Activated naive CD8-positive, alpha-beta T cell treated with anti-CD3 and anti-CD28 coated beads for 36 hours (primary cell): Measurements from ENCODE around the gene DENND2A. TPM values are rescaled to one million over a fixed set of nuclear protein-coding genes. Genes with fewer than 3 reads are reported as not detected.
"Not testable (repeated sequence)": the region's sequence is repeated elsewhere in the genome, so short reads cannot be mapped to it uniquely, and the experiment has no call there.

Experiments used
- DNase-seq: peaks from one replicate; pipeline ENCODE4 v3.0.0; 2021
- H3K27ac Mint-ChIP-seq: one replicate; pipeline ENCODE4 v1.8.0; 2022; ENCODE audit warnings: mild to moderate bottlenecking, moderate library complexity, mixed read lengths
- H3K27me3 Mint-ChIP-seq: one replicate; pipeline ENCODE4 v1.8.0; 2022; ENCODE audit warnings: mild to moderate bottlenecking, mixed read lengths
- H3K36me3 Mint-ChIP-seq: one replicate; pipeline ENCODE4 v1.8.0; 2021; ENCODE audit warnings: mild to moderate bottlenecking, mixed read lengths
- H3K4me1 Mint-ChIP-seq: one replicate; pipeline ENCODE4 v1.8.0; 2021; ENCODE audit warnings: mixed read lengths
- H3K4me3 Mint-ChIP-seq: one replicate; pipeline ENCODE4 v1.8.0; 2022; ENCODE audit warnings: mild to moderate bottlenecking, moderate library complexity, mixed read lengths
- H3K9me3 Mint-ChIP-seq: one replicate; pipeline ENCODE4 v1.8.0; 2022; ENCODE audit warnings: mixed read lengths
- total RNA-seq, 2 experiments: library from RNA; stranded (reverse); gene quantifications; one replicate each; pipeline ENCODE4 v1.2.3, GENCODE V29; 2021

Gene DENND2A
- total RNA-seq, 2 experiments from 2014 or later = not detected

- peaks cover 27% of the 10 kb centered on the region for H3K4me1 Mint-ChIP-seq
- no peak overlapping the region for H3K4me3 Mint-ChIP-seq
- no peak for DNase-seq
- H3K27ac Mint-ChIP-seq = no peak overlapping the region
- H3K36me3 Mint-ChIP-seq = peaks cover 29% of the 10 kb centered on the region
- H3K9me3 Mint-ChIP-seq = no peaks in the 10 kb centered on the region
- H3K27me3 Mint-ChIP-seq = no peaks in the 10 kb centered on the region
Measured at GRCh38 chr7:140676306-140676705, 35.7 kb upstream of the DENND2A start.

GRCh38 chr7:140675726-140676125 lies 35.1 kb upstream of the DENND2A start:
- Mint-ChIP-seq H3K4me1 (peaks cover 27% of the 10 kb centered on the region), H3K27me3 (no peaks in the 10 kb centered on the region), H3K36me3 (peaks cover 25% of the 10 kb centered on the region), H3K4me3 (no peak overlapping the region), H3K27ac (no peak overlapping the region), H3K9me3 (no peaks in the 10 kb centered on the region)
- no peak for DNase-seq

GRCh38 chr7:140674899-140675701 lies 34.5 kb upstream of the DENND2A start:
- no peaks in the 10 kb centered on the region for H3K9me3 Mint-ChIP-seq
- H3K4me3 Mint-ChIP-seq = peak overlapping the region; percentile 89
- peaks cover 27% of the 10 kb centered on the region for H3K4me1 Mint-ChIP-seq
- H3K36me3 Mint-ChIP-seq = peaks cover 22% of the 10 kb centered on the region
- no peaks in the 10 kb centered on the region for H3K27me3 Mint-ChIP-seq
- H3K27ac Mint-ChIP-seq = peak overlapping the region; percentile 26
- DNase-seq = no peak

- Mint-ChIP-seq H3K27ac (no peak overlapping the region), H3K27me3 (no peaks in the 10 kb centered on the region), H3K9me3 (no peaks in the 10 kb centered on the region), H3K36me3 (peaks cover 20% of the 10 kb centered on the region), H3K4me3 (peak overlapping the region; percentile 89), H3K4me1 (peaks cover 27% of the 10 kb centered on the region)
- DNase-seq = no peak
Measured at GRCh38 chr7:140674356-140674800, 33.8 kb upstream of the DENND2A start.

GRCh38 chr7:140673774-140674155 lies 33.2 kb upstream of the DENND2A start:
- H3K27me3 Mint-ChIP-seq = no peaks in the 10 kb centered on the region
- H3K4me1 Mint-ChIP-seq = peaks cover 27% of the 10 kb centered on the region
- DNase-seq = no peak
- H3K36me3 Mint-ChIP-seq = peaks cover 14% of the 10 kb centered on the region
- H3K27ac Mint-ChIP-seq = peak overlapping the region; percentile 76
- H3K9me3 Mint-ChIP-seq = no peaks in the 10 kb centered on the region
- H3K4me3 Mint-ChIP-seq = peak overlapping the region; percentile 89

GRCh38 chr7:140673063-140673773 lies 32.6 kb upstream of the DENND2A start:
- Mint-ChIP-seq H3K9me3 (no peaks in the 10 kb centered on the region), H3K27me3 (no peaks in the 10 kb centered on the region), H3K4me1 (peaks cover 27% of the 10 kb centered on the region), H3K4me3 (peak overlapping the region; percentile 89), H3K36me3 (peaks cover 10% of the 10 kb centered on the region), H3K27ac (peak overlapping the region; percentile 76)
- DNase-seq = peak; percentile 63

- H3K27me3 Mint-ChIP-seq = no peaks in the 10 kb centered on the region
- H3K27ac Mint-ChIP-seq = peak within 1 kb of the TSS; percentile 76
- peak within 1 kb of the TSS; percentile 89 for H3K4me3 Mint-ChIP-seq
- DNase-seq = peak; percentile 65
- peaks cover 10% of the 10 kb centered on the region for H3K36me3 Mint-ChIP-seq
- no peaks in the 10 kb centered on the region for H3K9me3 Mint-ChIP-seq
- peaks cover 27% of the 10 kb centered on the region for H3K4me1 Mint-ChIP-seq
Measured at GRCh38 chr7:140672382-140673062, 31.9 kb upstream of the DENND2A start, which contains the start of gene ADCK2. Gene ADCK2 (plus strand): TSS chr7:140672945. CDS start chr7:140673331, 386 bp downstream.

GRCh38 chr7:140671966-140672365 lies 31.4 kb upstream of the DENND2A start:
- Mint-ChIP-seq H3K4me3 (peak overlapping the region; percentile 74), H3K27me3 (no peaks in the 10 kb centered on the region), H3K9me3 (no peaks in the 10 kb centered on the region), H3K36me3 (peaks cover 10% of the 10 kb centered on the region), H3K4me1 (peaks cover 27% of the 10 kb centered on the region), H3K27ac (peak overlapping the region; percentile 76)
- no peak for DNase-seq

GRCh38 chr7:140670343-140670935 lies 29.8 kb upstream of the DENND2A start:
- Mint-ChIP-seq H3K4me3 (no peak overlapping the region), H3K27me3 (no peaks in the 10 kb centered on the region), H3K9me3 (no peaks in the 10 kb centered on the region), H3K4me1 (peaks cover 21% of the 10 kb centered on the region), H3K36me3 (peaks cover 4% of the 10 kb centered on the region), H3K27ac (no peak overlapping the region)
- DNase-seq = no peak

GRCh38 chr7:140669862-140670261 lies 29.2 kb upstream of the DENND2A start:
- not testable (repeated sequence) for DNase-seq, H3K36me3 Mint-ChIP-seq, H3K27ac Mint-ChIP-seq, H3K27me3 Mint-ChIP-seq, H3K9me3 Mint-ChIP-seq, H3K4me3 Mint-ChIP-seq
- H3K4me1 Mint-ChIP-seq = peaks cover 17% of the 10 kb centered on the region

- Mint-ChIP-seq H3K27ac (no peak overlapping the region), H3K4me1 (peaks cover 13% of the 10 kb centered on the region), H3K36me3 (no peaks in the 10 kb centered on the region), H3K4me3 (no peak overlapping the region), H3K9me3 (no peaks in the 10 kb centered on the region), H3K27me3 (no peaks in the 10 kb centered on the region)
- DNase-seq = no peak
Measured at GRCh38 chr7:140669352-140669751, 28.7 kb upstream of the DENND2A start.

GRCh38 chr7:140668641-140669040 lies 28.0 kb upstream of the DENND2A start:
- peaks cover 7% of the 10 kb centered on the region for H3K4me1 Mint-ChIP-seq
- no peak for DNase-seq
- no peak overlapping the region for H3K27ac Mint-ChIP-seq
- no peaks in the 10 kb centered on the region for H3K27me3 Mint-ChIP-seq
- H3K9me3 Mint-ChIP-seq = no peaks in the 10 kb centered on the region
- H3K36me3 Mint-ChIP-seq = no peaks in the 10 kb centered on the region
- H3K4me3 Mint-ChIP-seq = no peak overlapping the region

GRCh38 chr7:140667476-140667875 lies 26.9 kb upstream of the DENND2A start:
- H3K4me3 Mint-ChIP-seq = no peak overlapping the region
- peaks cover 5% of the 10 kb centered on the region for H3K4me1 Mint-ChIP-seq
- no peaks in the 10 kb centered on the region for H3K36me3 Mint-ChIP-seq
- no peaks in the 10 kb centered on the region for H3K27me3 Mint-ChIP-seq
- H3K9me3 Mint-ChIP-seq = peaks cover 1% of the 10 kb centered on the region
- no peak overlapping the region for H3K27ac Mint-ChIP-seq
- DNase-seq = no peak

GRCh38 chr7:140662938-140663337 lies 22.3 kb upstream of the DENND2A start:
- H3K36me3 Mint-ChIP-seq, H3K9me3 Mint-ChIP-seq, DNase-seq, H3K27ac Mint-ChIP-seq, H3K27me3 Mint-ChIP-seq, H3K4me1 Mint-ChIP-seq, H3K4me3 Mint-ChIP-seq: not testable (repeated sequence)

- H3K4me3 Mint-ChIP-seq = no peak overlapping the region
- no peak overlapping the region for H3K27ac Mint-ChIP-seq
- H3K27me3 Mint-ChIP-seq = no peaks in the 10 kb centered on the region
- no peak for DNase-seq
- H3K36me3 Mint-ChIP-seq = no peaks in the 10 kb centered on the region
- peaks cover 10% of the 10 kb centered on the region for H3K4me1 Mint-ChIP-seq
- peaks cover 1% of the 10 kb centered on the region for H3K9me3 Mint-ChIP-seq
Measured at GRCh38 chr7:140661124-140661523, 20.5 kb upstream of the DENND2A start.
